Thyroid gland (tissue), 4 donors: ENCODE results near the gene TMEM220. TPM values are rescaled to one million over a fixed set of nuclear protein-coding genes. Genes with fewer than 3 reads are reported as not detected.

Source experiments
- DNase-seq, 2 donors: peaks; one replicate each; pipeline ENCODE4 v3.0.0-alpha.2; 2019
- H3K27ac ChIP-seq, 3 donors: fragments of 200-600 bp; sonication (generic); 1 replicate in 2 of 3; 2 replicates in 1 of 3; pipeline ENCODE4 v1.5.1; 2016 to 2019; ENCODE audit warnings: mild to moderate bottlenecking in 1 of 3, moderate library complexity in 1 of 3
- H3K27me3 ChIP-seq: fragments of 200-600 bp; sonication (generic); one replicate; pipeline ENCODE4 v1.5.1; 2019
- H3K36me3 ChIP-seq, 2 donors: fragments of 200-600 bp; sonication (generic); one replicate each; pipeline ENCODE4 v1.5.1; 2016 to 2019
- H3K4me1 ChIP-seq, 2 donors: fragments of 200-600 bp; sonication (generic); one replicate each; pipeline ENCODE4 v1.5.1; 2017 to 2019
- H3K4me3 ChIP-seq, 3 donors: fragments of 200-600 bp; sonication (generic); replicated peaks in 1 of 3; 1 replicate in 2 of 3; 2 replicates in 1 of 3; pipeline ENCODE4 v1.5.1; 2016; ENCODE audit warnings: mild to moderate bottlenecking in 1 of 3
- H3K9me3 ChIP-seq: fragments of 200-600 bp; sonication (generic); one replicate; pipeline ENCODE4 v1.5.1; 2017
- POLR2A ChIP-seq, 2 donors: fragments of 450-650 bp; IDR thresholded peaks; one replicate each; pipeline ENCODE4 v1.6.1; 2017; ENCODE audit warnings: antibody characterized with exemption in 2 of 2, mild to moderate bottlenecking in 2 of 2, moderate library complexity in 1 of 2
- WGBS, 2 donors: methylation state at CpG; one replicate each; pipeline ENCODE4 v1.1.5; 2017; 5-methylcytosine and 5-hydroxymethylcytosine counted together
- intact Hi-C: fragments of 100-400 bp; cut with DNase I; formaldehyde crosslinking; loops from one replicate; pipeline ENCODE4 v1.15.1; 2023
- total RNA-seq, 4 donors: library from RNA; depleted of rRNA; stranded (reverse); fragments of >200 nt; gene quantifications; one replicate each; pipeline ENCODE4 v1.2.3, GENCODE V29; 2016
- TF ChIP-seq, protein P1 (sequence below), 6 experiments: fragments of 200-600 bp in 3 of 6; fragments of 450-650 bp in 3 of 6; sonication (generic) in 3 of 6; IDR thresholded peaks; one replicate each; pipeline ENCODE4 v1.5.1; 2016 to 2019; ENCODE audit warnings: antibody characterized with exemption in 6 of 6, mild to moderate bottlenecking in 2 of 6, inconsistent platforms in 1 of 6, moderate library complexity in 1 of 6

Gene TMEM220
- total RNA-seq, 4 donors from 2014 or later = 13.1 to 17.6 (median 15.5) TPM

DNA sequence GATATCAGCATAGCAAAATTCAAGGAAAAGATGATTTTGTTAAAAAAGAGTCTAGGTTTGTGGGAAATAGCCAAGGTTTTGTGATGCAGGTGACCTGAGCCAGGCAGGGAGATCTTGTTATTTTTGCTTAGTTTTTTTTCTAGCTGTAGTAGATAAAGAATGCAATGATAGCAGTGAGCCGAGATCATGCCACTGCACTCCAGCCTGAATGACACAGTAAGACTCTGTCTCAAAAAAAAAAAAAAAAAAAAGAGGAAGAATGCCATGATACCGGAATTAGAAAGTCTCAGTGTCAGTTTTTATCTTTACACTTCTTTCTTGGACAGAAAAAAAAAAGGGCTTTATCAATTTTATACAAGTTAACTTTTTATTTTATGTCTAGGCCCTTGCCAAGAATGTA lies 46.6 kb upstream of the TMEM220 start:
- Histone ChIP-seq H3K9me3 (no peaks in the 10 kb centered on the region), H3K4me1 (peaks cover 0 to 20% of the 10 kb centered on the region in 2 donors), H3K4me3 (no peak overlapping the region), H3K36me3 (no peaks in the 10 kb centered on the region), H3K27ac (peak overlapping the region in 1 of 3 donors; percentile 47), H3K27me3 (no peaks in the 10 kb centered on the region)
- intact Hi-C loops = no loop called here
- 28 to 31% methylated on average over 2 of the region's 2 CpGs for WGBS, 2 donors
- peak; percentile 36 to 59 for DNase-seq
- TF ChIP-seq, protein P1, sequence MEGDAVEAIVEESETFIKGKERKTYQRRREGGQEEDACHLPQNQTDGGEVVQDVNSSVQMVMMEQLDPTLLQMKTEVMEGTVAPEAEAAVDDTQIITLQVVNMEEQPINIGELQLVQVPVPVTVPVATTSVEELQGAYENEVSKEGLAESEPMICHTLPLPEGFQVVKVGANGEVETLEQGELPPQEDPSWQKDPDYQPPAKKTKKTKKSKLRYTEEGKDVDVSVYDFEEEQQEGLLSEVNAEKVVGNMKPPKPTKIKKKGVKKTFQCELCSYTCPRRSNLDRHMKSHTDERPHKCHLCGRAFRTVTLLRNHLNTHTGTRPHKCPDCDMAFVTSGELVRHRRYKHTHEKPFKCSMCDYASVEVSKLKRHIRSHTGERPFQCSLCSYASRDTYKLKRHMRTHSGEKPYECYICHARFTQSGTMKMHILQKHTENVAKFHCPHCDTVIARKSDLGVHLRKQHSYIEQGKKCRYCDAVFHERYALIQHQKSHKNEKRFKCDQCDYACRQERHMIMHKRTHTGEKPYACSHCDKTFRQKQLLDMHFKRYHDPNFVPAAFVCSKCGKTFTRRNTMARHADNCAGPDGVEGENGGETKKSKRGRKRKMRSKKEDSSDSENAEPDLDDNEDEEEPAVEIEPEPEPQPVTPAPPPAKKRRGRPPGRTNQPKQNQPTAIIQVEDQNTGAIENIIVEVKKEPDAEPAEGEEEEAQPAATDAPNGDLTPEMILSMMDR (IDR thresholded peaks at IDR 0.05) = no peak

DNA sequence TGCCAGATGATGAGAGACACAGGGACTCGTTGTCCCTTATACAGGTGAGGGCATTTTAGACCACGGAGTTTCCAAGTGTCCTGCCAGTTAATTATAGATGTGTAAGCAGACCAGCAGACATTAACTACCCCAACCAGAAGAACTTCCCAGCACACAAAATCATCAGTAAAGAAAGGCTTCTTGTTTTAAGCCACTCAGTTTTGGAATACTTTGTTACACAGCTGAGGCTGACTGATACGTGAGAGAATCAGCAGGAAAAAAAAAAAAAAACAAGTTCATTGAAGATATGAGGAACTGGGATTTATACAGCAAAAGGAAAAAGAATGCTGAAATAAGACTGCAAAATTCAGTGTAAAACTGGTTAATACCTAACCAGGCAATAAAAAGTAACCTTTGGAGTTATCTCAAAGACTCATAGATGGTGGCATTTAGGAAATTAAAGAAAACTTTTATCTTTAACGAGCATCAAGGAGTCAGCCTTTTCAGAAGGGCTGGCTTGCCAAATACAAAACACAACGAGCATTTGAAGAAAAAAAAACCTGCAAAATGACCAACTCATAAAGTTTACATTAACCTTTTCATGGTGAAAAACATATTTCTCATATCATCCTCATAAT lies 46.0 kb upstream of the TMEM220 start:
- intact Hi-C loops = no loop called here
- 62 to 64% methylated on average over 5 of the region's 5 CpGs for WGBS, 2 donors
- no peaks in the 10 kb centered on the region for H3K27me3 ChIP-seq

DNA sequence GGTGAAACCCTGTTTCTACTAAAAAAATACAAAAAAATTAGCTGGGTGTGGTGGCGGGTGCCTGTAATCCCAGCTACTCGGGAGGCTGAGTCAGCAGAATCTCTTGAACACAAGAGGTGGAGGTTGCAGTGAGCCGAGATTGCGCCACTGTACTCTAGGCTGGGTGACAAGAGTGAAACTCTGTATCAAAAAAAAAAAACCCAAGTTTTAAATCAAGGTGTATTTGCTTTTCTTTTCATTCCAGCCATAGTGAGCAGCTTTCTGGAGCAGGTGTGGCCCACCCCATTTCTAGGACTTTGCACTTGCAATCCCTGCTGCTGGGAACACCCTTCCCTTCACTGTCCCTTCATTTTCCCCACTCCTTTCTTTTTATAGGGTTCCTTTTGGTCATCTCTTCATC lies 45.2 kb upstream of the TMEM220 start:
- no peaks in the 10 kb centered on the region for H3K36me3 ChIP-seq
- H3K4me1 ChIP-seq = peaks cover 0 to 20% of the 10 kb centered on the region in 2 donors
- TF ChIP-seq POLR2A (IDR thresholded peaks at IDR 0.05) = no peak
- TF ChIP-seq, protein P1 (IDR thresholded peaks at IDR 0.05) = no peak
- H3K9me3 ChIP-seq = no peaks in the 10 kb centered on the region
- intact Hi-C loops = no loop called here
- no peak overlapping the region for H3K27ac ChIP-seq
- H3K27me3 ChIP-seq = no peaks in the 10 kb centered on the region
- 94 to 96% methylated on average over 4 of the region's 4 CpGs for WGBS, 2 donors
- no peak overlapping the region for H3K4me3 ChIP-seq
- no peak for DNase-seq

More for the DNA sequence above, 46.0 kb upstream of the TMEM220 start:
- no peaks in the 10 kb centered on the region for H3K36me3 ChIP-seq
- TF ChIP-seq, protein P1 (IDR thresholded peaks at IDR 0.05) = no peak
- TF ChIP-seq POLR2A (IDR thresholded peaks at IDR 0.05) = no peak
- peaks cover 0 to 20% of the 10 kb centered on the region in 2 donors for H3K4me1 ChIP-seq
- H3K9me3 ChIP-seq = no peaks in the 10 kb centered on the region
- DNase-seq = no peak
- H3K27ac ChIP-seq = peak overlapping the region in 1 of 3 donors; percentile 47
- H3K4me3 ChIP-seq = no peak overlapping the region

GRCh38 chr17:10773391-10773790 lies 43.6 kb upstream of the TMEM220 start:
- Histone ChIP-seq H3K36me3 (no peaks in the 10 kb centered on the region), H3K27ac (no peak overlapping the region), H3K4me1 (peaks cover 0 to 20% of the 10 kb centered on the region in 2 donors), H3K9me3 (no peaks in the 10 kb centered on the region), H3K4me3 (no peak overlapping the region), H3K27me3 (no peaks in the 10 kb centered on the region)
- TF ChIP-seq, protein P1 (IDR thresholded peaks at IDR 0.05) = no peak
- TF ChIP-seq POLR2A (IDR thresholded peaks at IDR 0.05) = no peak
- DNase-seq = no peak
- 56 to 59% methylated on average over 2 of the region's 2 CpGs for WGBS, 2 donors
- intact Hi-C loops = no loop called here

GRCh38 chr17:10772425-10773380 lies 42.9 kb upstream of the TMEM220 start:
- Histone ChIP-seq H3K4me1 (peaks cover 0 to 20% of the 10 kb centered on the region in 2 donors), H3K27ac (peak overlapping the region in 1 of 3 donors; percentile 1), H3K4me3 (no peak overlapping the region), H3K9me3 (no peaks in the 10 kb centered on the region), H3K36me3 (no peaks in the 10 kb centered on the region), H3K27me3 (no peaks in the 10 kb centered on the region)
- TF ChIP-seq, protein P1 (IDR thresholded peaks at IDR 0.05) = peak in 4 of 6 experiments; percentile 36 to 60 (median 55)
- TF ChIP-seq POLR2A (IDR thresholded peaks at IDR 0.05) = no peak
- DNase-seq = peak; percentile 43 to 52
- WGBS, 2 donors = 40 to 46% methylated on average over 9 of the region's 9 CpGs
- intact Hi-C loops = no loop called here
